HEK293 (cell line): ENCODE measurements around the gene PARPBP.

Source experiments
- CTCF ChIA-PET: fragments of 350-600 bp; formaldehyde crosslinking; extraction: SDS; loops from one replicate; lab custom pipeline; 2021; ENCODE audit warnings: antibody characterized with exemption; lab: Yijun Ruan, JAX
- POLR2A ChIA-PET: fragments of 300-600 bp; formaldehyde crosslinking; extraction: SDS; loops from one replicate; lab custom pipeline; 2020; ENCODE audit warnings: antibody characterized with exemption, inconsistent platforms; lab: Yijun Ruan, JAX
- H3K27ac ChIP-seq: fragments of 200-500 bp; sonication (Bioruptor generic); 2 replicates; pipeline ENCODE4 v1.5.1; 2014; ENCODE audit warnings: low read depth, low read length, control low read depth, inconsistent platforms; ENCODE audit errors: extremely low read depth
- H3K36me3 ChIP-seq, 2 experiments: fragments of 200-500 bp in 1 of 2; sonication (Bioruptor generic) in 1 of 2; 1 replicate in 1 of 2; 2 replicates in 1 of 2; pipeline ENCODE4 v1.5.1; 2014 to 2017; ENCODE audit warnings: inconsistent platforms in 2 of 2, low read length in 2 of 2; ENCODE audit not compliant: control insufficient read depth in 2 of 2, insufficient read depth in 1 of 2
- H3K4me1 ChIP-seq: fragments of 200-500 bp; sonication (Bioruptor generic); 2 replicates; pipeline ENCODE4 v1.5.1; 2014; ENCODE audit warnings: mild to moderate bottlenecking, low read length, inconsistent platforms; ENCODE audit not compliant: control insufficient read depth, insufficient read depth
- H3K4me3 ChIP-seq: 2 replicates; pipeline ENCODE4 v1.5.1; 2011; ENCODE audit warnings: low read depth, mild to moderate bottlenecking, control low read depth, low read length, moderate library complexity
- H3K9me3 ChIP-seq: fragments of 200-500 bp; sonication (Bioruptor generic); 2 replicates; pipeline ENCODE4 v1.5.1; 2014; ENCODE audit warnings: low read depth, low read length, inconsistent platforms; ENCODE audit not compliant: control insufficient read depth, insufficient read depth
- GLI2 ChIP-seq: fragments of 450-650 bp; formaldehyde crosslinking; IDR thresholded peaks from 2 replicates; pipeline ENCODE4; 2017; ENCODE audit warnings: missing biosample characterization, missing genetic modification characterization, low read depth, borderline replicate concordance
- HOXD13 ChIP-seq: sonication (generic); formaldehyde crosslinking; IDR thresholded peaks from 2 replicates; pipeline ENCODE4 v1.8.0; 2022; ENCODE audit warnings: missing genetic modification reagents, borderline replicate concordance
- RBAK ChIP-seq: fragments of 450-650 bp; formaldehyde crosslinking; IDR thresholded peaks from 2 replicates; pipeline ENCODE4 v1.5.1; 2016; ENCODE audit warnings: missing biosample characterization, missing genetic modification characterization
- TCF7L2 ChIP-seq: IDR thresholded peaks from 2 replicates; pipeline ENCODE4 v1.6.1; 2011; ENCODE audit warnings: low read depth, mild to moderate bottlenecking, inconsistent platforms, low read length, moderate library complexity, borderline replicate concordance
- TRIM28 ChIP-seq: IDR thresholded peaks from 2 replicates; pipeline ENCODE4 v1.6.1; 2011; ENCODE audit warnings: low read length, control low read depth, borderline replicate concordance
- ZBTB1 ChIP-seq: fragments of 450-650 bp; formaldehyde crosslinking; IDR thresholded peaks from 2 replicates; pipeline ENCODE4 v1.5.1; 2016; ENCODE audit warnings: missing biosample characterization, missing genetic modification characterization
- ZNF133 ChIP-seq: fragments of 450-650 bp; formaldehyde crosslinking; IDR thresholded peaks from 2 replicates; pipeline ENCODE4 v1.5.1; 2016; ENCODE audit warnings: missing biosample characterization, missing genetic modification characterization
- ZNF239 ChIP-seq: fragments of 450-650 bp; formaldehyde crosslinking; IDR thresholded peaks from 2 replicates; pipeline ENCODE4 v1.5.1; 2016; ENCODE audit warnings: missing biosample characterization, missing genetic modification characterization
- ZNF335 ChIP-seq: fragments of 450-650 bp; formaldehyde crosslinking; conservative IDR thresholded peaks from 2 replicates; pipeline ENCODE4 v1.5.1; 2016; ENCODE audit warnings: missing biosample characterization, missing genetic modification characterization
- ZNF404 ChIP-seq: fragments of 450-650 bp; formaldehyde crosslinking; IDR thresholded peaks from 2 replicates; pipeline ENCODE4 v1.5.1; 2017; ENCODE audit warnings: missing biosample characterization, missing genetic modification characterization
- ZNF433 ChIP-seq: fragments of 450-650 bp; formaldehyde crosslinking; IDR thresholded peaks from 2 replicates; pipeline ENCODE4 v1.5.1; 2016; ENCODE audit warnings: missing biosample characterization, missing genetic modification characterization, low read depth
- ZNF521 ChIP-seq: fragments of 450-650 bp; formaldehyde crosslinking; IDR thresholded peaks from 2 replicates; pipeline ENCODE4 v1.5.1; 2017; ENCODE audit warnings: missing biosample characterization, mild to moderate bottlenecking, missing genetic modification characterization
- ZNF596 ChIP-seq: fragments of 450-650 bp; IDR thresholded peaks from 2 replicates; pipeline ENCODE4 v1.5.0; 2018; ENCODE audit warnings: missing biosample characterization, mild to moderate bottlenecking, missing genetic modification characterization, moderate library complexity
- ZNF610 ChIP-seq: fragments of 450-650 bp; formaldehyde crosslinking; IDR thresholded peaks from 2 replicates; pipeline ENCODE4 v1.5.1; 2016; ENCODE audit warnings: missing biosample characterization, missing genetic modification characterization, borderline replicate concordance
- ZNF624 ChIP-seq: fragments of 450-650 bp; formaldehyde crosslinking; IDR thresholded peaks from 2 replicates; pipeline ENCODE4 v1.5.1; 2017; ENCODE audit warnings: missing biosample characterization, missing genetic modification characterization
- ZNF785 ChIP-seq: fragments of 450-650 bp; formaldehyde crosslinking; IDR thresholded peaks from 2 replicates; pipeline ENCODE4 v1.5.1; 2016; ENCODE audit warnings: missing biosample characterization, missing genetic modification characterization
- TF ChIP-seq, protein P1 (sequence below): fragments of 450-650 bp; formaldehyde crosslinking; IDR thresholded peaks from 2 replicates; pipeline ENCODE4 v1.5.1; 2016; ENCODE audit warnings: missing biosample characterization, missing genetic modification characterization, borderline replicate concordance
- TF ChIP-seq, protein P2 (sequence below): fragments of 450-650 bp; IDR thresholded peaks from 2 replicates; pipeline ENCODE4 v1.5.1; 2018; ENCODE audit warnings: missing biosample characterization, mild to moderate bottlenecking, missing genetic modification characterization
- TF ChIP-seq, protein P3 (sequence below): fragments of 450-650 bp; formaldehyde crosslinking; IDR thresholded peaks from 2 replicates; pipeline ENCODE4 v1.5.1; 2017; ENCODE audit warnings: missing biosample characterization, missing genetic modification characterization
- TF ChIP-seq, protein P4 (sequence below): fragments of 450-650 bp; formaldehyde crosslinking; IDR thresholded peaks from 2 replicates; pipeline ENCODE4 v1.5.1; 2017; ENCODE audit warnings: missing biosample characterization, missing genetic modification characterization
- TF ChIP-seq, protein P5 (sequence below): fragments of 450-650 bp; formaldehyde crosslinking; IDR thresholded peaks from 2 replicates; pipeline ENCODE4 v1.5.1; 2016; ENCODE audit warnings: missing biosample characterization, missing genetic modification characterization
- TF ChIP-seq, protein P6 (sequence below): fragments of 450-650 bp; formaldehyde crosslinking; IDR thresholded peaks from 2 replicates; pipeline ENCODE4 v1.5.1; 2016; ENCODE audit warnings: missing biosample characterization, missing genetic modification characterization

The PARPBP gene

DNA sequence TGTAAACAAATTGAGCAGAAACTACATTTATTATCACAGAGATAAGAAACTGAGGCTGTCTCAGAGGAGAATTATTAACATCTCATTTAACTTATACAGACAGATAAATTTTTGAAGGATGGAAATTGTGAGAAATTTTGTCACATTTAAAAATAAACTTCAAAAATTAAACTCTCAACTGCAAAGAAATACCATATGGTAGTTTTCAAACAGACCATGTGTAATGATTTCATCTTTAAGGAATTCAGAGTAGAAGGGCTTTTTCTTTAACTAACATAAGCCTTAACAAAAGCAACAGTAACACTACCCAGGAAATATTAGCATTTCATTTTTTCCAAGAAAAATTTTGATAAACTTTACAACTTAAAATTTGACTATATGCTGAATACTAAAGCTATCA, 26.7 kb upstream of the PARPBP start:
- Histone ChIP-seq H3K36me3 (peaks cover 9 to 36% of the 10 kb centered on the region in 2 experiments), H3K27ac (no peak overlapping the region), H3K9me3 (no peaks in the 10 kb centered on the region), H3K4me3 (no peak overlapping the region), H3K4me1 (no peaks in the 10 kb centered on the region)
- TF ChIP-seq ZNF335 (tag by site-specific recombination) (no peak), RBAK (tag by site-specific recombination) (no peak), ZNF521 (tag by site-specific recombination) (no peak), TRIM28 (no peak), ZNF433 (no peak), GLI2 (tag by site-specific recombination) (no peak)
- CTCF ChIA-PET, result interaction anchor here (0.6 to 1.6 kb wide), 2 partner anchors 12 to 133 kb away, joined by 3 to 6 read pairs; no protein-coding TSS in a partner anchor
- POLR2A ChIA-PET, result no interaction called here

DNA sequence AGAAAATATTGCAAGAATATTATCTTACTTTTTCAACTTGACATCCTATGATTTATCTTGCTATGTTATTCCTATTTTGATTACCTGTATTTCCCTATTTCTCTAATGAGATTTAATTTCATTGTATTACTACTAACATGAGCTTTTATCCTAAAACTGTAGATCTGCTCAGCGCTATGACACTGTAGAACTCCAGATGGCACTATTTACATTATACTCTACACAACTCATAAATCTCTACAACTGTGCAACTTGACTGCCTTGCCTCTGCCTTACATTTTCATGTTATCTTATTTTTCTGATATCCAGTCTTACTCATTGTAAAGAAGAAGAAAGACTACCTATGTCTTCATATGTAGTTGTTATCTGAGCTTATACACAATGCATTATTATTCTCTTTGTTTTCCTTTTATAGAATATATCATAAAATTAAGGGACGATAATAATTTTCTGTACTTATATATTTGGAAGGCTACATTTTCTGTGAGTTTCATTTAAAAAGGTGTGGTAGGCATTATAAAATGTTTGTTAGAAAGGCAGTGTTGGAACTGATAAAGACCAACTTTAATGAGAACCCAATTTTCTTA, 24.2 kb upstream of the PARPBP start:
- POLR2A ChIA-PET, result no interaction called here
- H3K4me3 ChIP-seq, result no peak overlapping the region
- no peaks in the 10 kb centered on the region for H3K4me1 ChIP-seq
- H3K9me3 ChIP-seq, result no peaks in the 10 kb centered on the region
- peaks cover 19 to 42% of the 10 kb centered on the region in 2 experiments for H3K36me3 ChIP-seq
- TF ChIP-seq GLI2 (tag by site-specific recombination), result no peak
- TF ChIP-seq ZNF596 (tag by site-specific recombination), result no peak
- TF ChIP-seq ZNF239 (tag by site-specific recombination), result no peak
- no peak for TF ChIP-seq ZNF404 (tag by site-specific recombination)
- TF ChIP-seq, protein P1, sequence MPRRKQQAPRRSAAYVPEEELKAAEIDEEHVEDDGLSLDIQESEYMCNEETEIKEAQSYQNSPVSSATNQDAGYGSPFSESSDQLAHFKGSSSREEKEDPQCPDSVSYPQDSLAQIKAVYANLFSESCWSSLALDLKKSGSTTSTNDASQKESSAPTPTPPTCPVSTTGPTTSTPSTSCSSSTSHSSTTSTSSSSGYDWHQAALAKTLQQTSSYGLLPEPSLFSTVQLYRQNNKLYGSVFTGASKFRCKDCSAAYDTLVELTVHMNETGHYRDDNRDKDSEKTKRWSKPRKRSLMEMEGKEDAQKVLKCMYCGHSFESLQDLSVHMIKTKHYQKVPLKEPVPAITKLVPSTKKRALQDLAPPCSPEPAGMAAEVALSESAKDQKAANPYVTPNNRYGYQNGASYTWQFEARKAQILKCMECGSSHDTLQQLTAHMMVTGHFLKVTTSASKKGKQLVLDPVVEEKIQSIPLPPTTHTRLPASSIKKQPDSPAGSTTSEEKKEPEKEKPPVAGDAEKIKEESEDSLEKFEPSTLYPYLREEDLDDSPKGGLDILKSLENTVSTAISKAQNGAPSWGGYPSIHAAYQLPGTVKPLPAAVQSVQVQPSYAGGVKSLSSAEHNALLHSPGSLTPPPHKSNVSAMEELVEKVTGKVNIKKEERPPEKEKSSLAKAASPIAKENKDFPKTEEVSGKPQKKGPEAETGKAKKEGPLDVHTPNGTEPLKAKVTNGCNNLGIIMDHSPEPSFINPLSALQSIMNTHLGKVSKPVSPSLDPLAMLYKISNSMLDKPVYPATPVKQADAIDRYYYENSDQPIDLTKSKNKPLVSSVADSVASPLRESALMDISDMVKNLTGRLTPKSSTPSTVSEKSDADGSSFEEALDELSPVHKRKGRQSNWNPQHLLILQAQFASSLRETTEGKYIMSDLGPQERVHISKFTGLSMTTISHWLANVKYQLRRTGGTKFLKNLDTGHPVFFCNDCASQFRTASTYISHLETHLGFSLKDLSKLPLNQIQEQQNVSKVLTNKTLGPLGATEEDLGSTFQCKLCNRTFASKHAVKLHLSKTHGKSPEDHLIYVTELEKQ (tag by site-specific recombination), result no peak
- TF ChIP-seq ZNF610 (tag by site-specific recombination), result no peak
- no peak for TF ChIP-seq ZNF624
- no peak for TF ChIP-seq ZBTB1 (tag by site-specific recombination)
- no peak for TF ChIP-seq TCF7L2
- no peak for TF ChIP-seq TRIM28
- TF ChIP-seq HOXD13 (CRISPR knock-in tag), result no peak
- TF ChIP-seq, protein P2, sequence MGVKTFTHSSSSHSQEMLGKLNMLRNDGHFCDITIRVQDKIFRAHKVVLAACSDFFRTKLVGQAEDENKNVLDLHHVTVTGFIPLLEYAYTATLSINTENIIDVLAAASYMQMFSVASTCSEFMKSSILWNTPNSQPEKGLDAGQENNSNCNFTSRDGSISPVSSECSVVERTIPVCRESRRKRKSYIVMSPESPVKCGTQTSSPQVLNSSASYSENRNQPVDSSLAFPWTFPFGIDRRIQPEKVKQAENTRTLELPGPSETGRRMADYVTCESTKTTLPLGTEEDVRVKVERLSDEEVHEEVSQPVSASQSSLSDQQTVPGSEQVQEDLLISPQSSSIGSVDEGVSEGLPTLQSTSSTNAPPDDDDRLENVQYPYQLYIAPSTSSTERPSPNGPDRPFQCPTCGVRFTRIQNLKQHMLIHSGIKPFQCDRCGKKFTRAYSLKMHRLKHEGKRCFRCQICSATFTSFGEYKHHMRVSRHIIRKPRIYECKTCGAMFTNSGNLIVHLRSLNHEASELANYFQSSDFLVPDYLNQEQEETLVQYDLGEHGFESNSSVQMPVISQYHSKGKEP (tag by site-specific recombination), result no peak
- TF ChIP-seq, protein P3, sequence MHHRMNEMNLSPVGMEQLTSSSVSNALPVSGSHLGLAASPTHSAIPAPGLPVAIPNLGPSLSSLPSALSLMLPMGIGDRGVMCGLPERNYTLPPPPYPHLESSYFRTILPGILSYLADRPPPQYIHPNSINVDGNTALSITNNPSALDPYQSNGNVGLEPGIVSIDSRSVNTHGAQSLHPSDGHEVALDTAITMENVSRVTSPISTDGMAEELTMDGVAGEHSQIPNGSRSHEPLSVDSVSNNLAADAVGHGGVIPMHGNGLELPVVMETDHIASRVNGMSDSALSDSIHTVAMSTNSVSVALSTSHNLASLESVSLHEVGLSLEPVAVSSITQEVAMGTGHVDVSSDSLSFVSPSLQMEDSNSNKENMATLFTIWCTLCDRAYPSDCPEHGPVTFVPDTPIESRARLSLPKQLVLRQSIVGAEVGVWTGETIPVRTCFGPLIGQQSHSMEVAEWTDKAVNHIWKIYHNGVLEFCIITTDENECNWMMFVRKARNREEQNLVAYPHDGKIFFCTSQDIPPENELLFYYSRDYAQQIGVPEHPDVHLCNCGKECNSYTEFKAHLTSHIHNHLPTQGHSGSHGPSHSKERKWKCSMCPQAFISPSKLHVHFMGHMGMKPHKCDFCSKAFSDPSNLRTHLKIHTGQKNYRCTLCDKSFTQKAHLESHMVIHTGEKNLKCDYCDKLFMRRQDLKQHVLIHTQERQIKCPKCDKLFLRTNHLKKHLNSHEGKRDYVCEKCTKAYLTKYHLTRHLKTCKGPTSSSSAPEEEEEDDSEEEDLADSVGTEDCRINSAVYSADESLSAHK (tag by site-specific recombination), result no peak
- no peak for TF ChIP-seq ZNF785 (tag by site-specific recombination)
- TF ChIP-seq, protein P4, sequence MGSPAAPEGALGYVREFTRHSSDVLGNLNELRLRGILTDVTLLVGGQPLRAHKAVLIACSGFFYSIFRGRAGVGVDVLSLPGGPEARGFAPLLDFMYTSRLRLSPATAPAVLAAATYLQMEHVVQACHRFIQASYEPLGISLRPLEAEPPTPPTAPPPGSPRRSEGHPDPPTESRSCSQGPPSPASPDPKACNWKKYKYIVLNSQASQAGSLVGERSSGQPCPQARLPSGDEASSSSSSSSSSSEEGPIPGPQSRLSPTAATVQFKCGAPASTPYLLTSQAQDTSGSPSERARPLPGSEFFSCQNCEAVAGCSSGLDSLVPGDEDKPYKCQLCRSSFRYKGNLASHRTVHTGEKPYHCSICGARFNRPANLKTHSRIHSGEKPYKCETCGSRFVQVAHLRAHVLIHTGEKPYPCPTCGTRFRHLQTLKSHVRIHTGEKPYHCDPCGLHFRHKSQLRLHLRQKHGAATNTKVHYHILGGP (tag by site-specific recombination), result no peak
- TF ChIP-seq, protein P5, sequence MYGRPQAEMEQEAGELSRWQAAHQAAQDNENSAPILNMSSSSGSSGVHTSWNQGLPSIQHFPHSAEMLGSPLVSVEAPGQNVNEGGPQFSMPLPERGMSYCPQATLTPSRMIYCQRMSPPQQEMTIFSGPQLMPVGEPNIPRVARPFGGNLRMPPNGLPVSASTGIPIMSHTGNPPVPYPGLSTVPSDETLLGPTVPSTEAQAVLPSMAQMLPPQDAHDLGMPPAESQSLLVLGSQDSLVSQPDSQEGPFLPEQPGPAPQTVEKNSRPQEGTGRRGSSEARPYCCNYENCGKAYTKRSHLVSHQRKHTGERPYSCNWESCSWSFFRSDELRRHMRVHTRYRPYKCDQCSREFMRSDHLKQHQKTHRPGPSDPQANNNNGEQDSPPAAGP, result no peak
- no peak for TF ChIP-seq ZNF133
- TF ChIP-seq, protein P6, sequence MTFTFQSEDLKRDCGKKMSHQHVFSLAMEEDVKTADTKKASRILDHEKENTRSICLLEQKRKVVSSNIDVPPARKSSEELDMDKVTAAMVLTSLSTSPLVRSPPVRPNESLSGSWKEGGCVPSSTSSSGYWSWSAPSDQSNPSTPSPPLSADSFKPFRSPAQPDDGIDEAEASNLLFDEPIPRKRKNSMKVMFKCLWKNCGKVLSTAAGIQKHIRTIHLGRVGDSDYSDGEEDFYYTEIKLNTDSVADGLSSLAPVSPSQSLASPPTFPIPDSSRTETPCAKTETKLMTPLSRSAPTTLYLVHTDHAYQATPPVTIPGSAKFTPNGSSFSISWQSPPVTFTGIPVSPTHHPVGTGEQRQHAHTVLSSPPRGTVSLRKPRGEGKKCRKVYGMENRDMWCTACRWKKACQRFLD, result no peak
- TF ChIP-seq, all 188 proteins: peak for 0
- no peak overlapping the region for H3K27ac ChIP-seq
- CTCF ChIA-PET, result interaction anchor here (0.5 to 2.9 kb wide), 18 partner anchors 9 to 715 kb away, joined by 3 to 8 read pairs (median 4); no protein-coding TSS in a partner anchor
